Calu3 (cell line): Measurements from ENCODE around the gene NEUROG1. TPM values are rescaled to one million over a fixed set of nuclear protein-coding genes. Genes with fewer than 3 reads are reported as not detected.
A peak's percentile ranks its signal among the peaks of the same experiment; 100 is the strongest.

ENCODE experiments used
- BruUV-seq: library from RNA; stranded (reverse); fragments of 400-500 nt; replicated peaks from 2 replicates; lab custom pipeline; 2021; lab: Mats Ljungman, UMichigan
- CTCF ChIA-PET: fragments of 300-600 bp; sonication (Branson Sonifier 250); formaldehyde crosslinking; loops from one replicate; lab custom pipeline; 2022; ENCODE audit warnings: antibody characterized with exemption; lab: Charles Lee
- DNase-seq: peaks from one replicate; pipeline ENCODE4 v3.0.0; 2022
- H3K27ac Mint-ChIP-seq: one replicate; pipeline ENCODE4 v1.8.0; 2022; ENCODE audit warnings: mixed read lengths; ENCODE audit not compliant: unreplicated experiment
- H3K27me3 Mint-ChIP-seq: one replicate; pipeline ENCODE4 v1.8.0; 2022; ENCODE audit warnings: mixed read lengths; ENCODE audit not compliant: unreplicated experiment
- H3K36me3 Mint-ChIP-seq: one replicate; pipeline ENCODE4 v1.8.0; 2022; ENCODE audit warnings: mild to moderate bottlenecking, moderate library complexity, mixed read lengths; ENCODE audit not compliant: insufficient read depth, unreplicated experiment
- H3K4me1 Mint-ChIP-seq: one replicate; pipeline ENCODE4 v1.8.0; 2022; ENCODE audit warnings: mild to moderate bottlenecking, low read depth, mixed read lengths; ENCODE audit not compliant: unreplicated experiment
- H3K4me3 Mint-ChIP-seq: one replicate; pipeline ENCODE4 v1.8.0; 2022; ENCODE audit warnings: mild to moderate bottlenecking, low read depth, moderate library complexity, mixed read lengths; ENCODE audit not compliant: unreplicated experiment
- H3K9me3 Mint-ChIP-seq: one replicate; pipeline ENCODE4 v1.8.0; 2022; ENCODE audit warnings: low read depth, mixed read lengths; ENCODE audit not compliant: unreplicated experiment
- intact Hi-C: fragments of 100-400 bp; cut with micrococcal nuclease; formaldehyde crosslinking; loops from one replicate; pipeline ENCODE4 v1.10.0; 2022; ENCODE audit not compliant: unreplicated experiment
- total RNA-seq: library from RNA; stranded (reverse); gene quantifications from 2 replicates; pipeline ENCODE4 v1.2.3, GENCODE V29; 2022
- TF ChIP-seq, protein P1 (sequence below): fragments of 200-600 bp; IDR thresholded peaks from one replicate; pipeline ENCODE4 v1.8.0; 2022; ENCODE audit warnings: antibody characterized with exemption; ENCODE audit not compliant: unreplicated experiment

The NEUROG1 gene
- total RNA-seq, 1 experiment from 2014 or later = not detected

DNA sequence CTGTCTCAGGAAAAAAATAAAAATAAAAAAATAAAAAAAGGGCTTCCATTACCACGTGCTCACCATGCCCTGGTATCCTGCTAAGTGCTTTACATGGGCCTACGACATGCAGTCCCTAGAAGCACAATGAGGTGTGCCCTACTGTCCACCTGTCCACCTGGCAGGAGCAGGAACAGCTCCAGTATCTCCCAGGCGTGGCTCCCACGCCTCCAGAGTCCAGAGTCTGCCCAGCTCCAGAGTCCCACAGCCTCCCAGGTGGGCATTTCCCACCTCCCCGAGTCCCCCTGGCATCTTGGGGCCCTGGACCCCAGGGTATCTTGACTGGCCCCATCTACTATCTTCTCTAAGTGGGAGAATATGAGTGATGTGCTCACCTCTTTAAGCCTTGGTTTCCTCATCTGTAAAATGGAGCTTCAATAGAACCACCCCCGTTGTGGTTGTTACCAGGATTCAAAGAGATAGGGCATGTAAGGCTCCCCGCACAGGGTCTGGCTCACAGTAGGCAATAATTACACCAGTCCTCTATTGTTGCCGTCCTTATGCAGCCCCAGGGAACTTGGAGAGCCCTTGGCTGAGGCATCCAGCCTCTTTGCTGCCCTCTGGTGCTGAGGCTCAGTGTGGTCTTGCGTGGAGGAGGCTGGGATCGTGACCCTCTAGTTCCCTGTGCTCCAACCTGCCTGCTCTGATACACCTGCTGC, 34.1 kb upstream of the NEUROG1 start:
- Mint-ChIP-seq H3K4me3 (no peak overlapping the region), H3K9me3 (no peaks in the 10 kb centered on the region)

DNA sequence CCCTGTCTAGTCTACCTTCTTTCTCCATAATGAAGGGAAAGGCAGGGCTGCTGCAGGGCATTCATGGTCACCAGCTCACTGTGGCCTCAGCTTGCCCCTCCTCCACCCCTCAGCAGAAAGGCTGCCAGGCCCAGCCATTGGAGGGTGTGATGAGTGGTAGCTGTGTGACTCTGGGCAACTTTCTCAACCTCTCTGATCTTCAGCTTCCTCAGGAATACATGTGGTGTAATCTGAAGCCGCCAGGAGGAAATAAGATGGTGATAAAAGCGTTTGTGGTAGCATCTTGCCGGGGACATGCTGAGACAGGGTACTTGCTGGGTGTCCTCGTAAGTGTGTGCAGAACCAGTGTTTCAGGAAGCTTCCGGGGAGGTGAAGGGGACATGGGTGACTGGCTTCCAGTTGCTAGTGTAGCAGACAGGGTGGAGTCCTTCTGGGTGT, 33.2 kb upstream of the NEUROG1 start:
- Mint-ChIP-seq H3K4me1 (no peaks in the 10 kb centered on the region), H3K36me3 (no peaks in the 10 kb centered on the region), H3K4me3 (no peak overlapping the region), H3K27me3 (peaks cover 9% of the 10 kb centered on the region), H3K27ac (no peak overlapping the region), H3K9me3 (no peaks in the 10 kb centered on the region)
- CTCF ChIA-PET = interaction anchor here (0.8 to 1.3 kb wide), 2 partner anchors 8 to 18 kb away, joined by 3 read pairs; no protein-coding TSS in a partner anchor
- TF ChIP-seq, protein P1, sequence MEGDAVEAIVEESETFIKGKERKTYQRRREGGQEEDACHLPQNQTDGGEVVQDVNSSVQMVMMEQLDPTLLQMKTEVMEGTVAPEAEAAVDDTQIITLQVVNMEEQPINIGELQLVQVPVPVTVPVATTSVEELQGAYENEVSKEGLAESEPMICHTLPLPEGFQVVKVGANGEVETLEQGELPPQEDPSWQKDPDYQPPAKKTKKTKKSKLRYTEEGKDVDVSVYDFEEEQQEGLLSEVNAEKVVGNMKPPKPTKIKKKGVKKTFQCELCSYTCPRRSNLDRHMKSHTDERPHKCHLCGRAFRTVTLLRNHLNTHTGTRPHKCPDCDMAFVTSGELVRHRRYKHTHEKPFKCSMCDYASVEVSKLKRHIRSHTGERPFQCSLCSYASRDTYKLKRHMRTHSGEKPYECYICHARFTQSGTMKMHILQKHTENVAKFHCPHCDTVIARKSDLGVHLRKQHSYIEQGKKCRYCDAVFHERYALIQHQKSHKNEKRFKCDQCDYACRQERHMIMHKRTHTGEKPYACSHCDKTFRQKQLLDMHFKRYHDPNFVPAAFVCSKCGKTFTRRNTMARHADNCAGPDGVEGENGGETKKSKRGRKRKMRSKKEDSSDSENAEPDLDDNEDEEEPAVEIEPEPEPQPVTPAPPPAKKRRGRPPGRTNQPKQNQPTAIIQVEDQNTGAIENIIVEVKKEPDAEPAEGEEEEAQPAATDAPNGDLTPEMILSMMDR = no peak
- intact Hi-C loops = no loop called here
- no peak for DNase-seq
- BruUV-seq = no TSS peak

More for the DNA sequence above, 34.1 kb upstream of the NEUROG1 start:
- no peak overlapping the region for H3K27ac Mint-ChIP-seq
- H3K27me3 Mint-ChIP-seq = peaks cover 9% of the 10 kb centered on the region
- TF ChIP-seq, protein P1 = peak; percentile 75
- CTCF ChIA-PET = interaction anchor here (0.8 to 1.2 kb wide), 3 partner anchors 9 to 160 kb away, joined by 3 to 5 read pairs (median 3); no protein-coding TSS in a partner anchor
- BruUV-seq = no TSS peak
- H3K36me3 Mint-ChIP-seq = no peaks in the 10 kb centered on the region
- intact Hi-C loops = no loop called here
- peak; percentile 66 for DNase-seq
- no peaks in the 10 kb centered on the region for H3K4me1 Mint-ChIP-seq

DNA sequence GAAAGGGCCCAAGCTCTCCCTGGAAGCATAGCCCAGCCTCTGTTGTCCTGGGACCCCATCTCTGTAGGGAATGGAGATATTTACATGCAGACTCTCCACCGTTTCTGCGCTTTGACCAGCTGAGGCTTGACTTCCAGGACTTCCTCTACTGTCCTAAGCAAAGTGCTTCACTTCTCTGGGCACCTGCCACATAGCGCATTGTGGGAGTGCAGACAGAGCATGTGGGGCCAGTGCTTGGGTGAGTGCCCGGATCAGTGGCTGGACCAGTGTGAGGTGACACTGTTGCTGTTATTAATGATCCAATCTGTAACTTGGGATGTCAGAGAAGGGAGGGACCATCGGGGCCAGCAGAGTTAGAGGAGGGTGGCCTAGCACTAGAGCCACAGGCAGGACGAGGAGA, 32.5 kb upstream of the NEUROG1 start:
- BruUV-seq = no TSS peak
- Mint-ChIP-seq H3K9me3 (no peaks in the 10 kb centered on the region), H3K27ac (no peak overlapping the region), H3K4me3 (no peak overlapping the region), H3K36me3 (no peaks in the 10 kb centered on the region), H3K27me3 (peaks cover 9% of the 10 kb centered on the region), H3K4me1 (no peaks in the 10 kb centered on the region)
- CTCF ChIA-PET = interaction anchor here (0.6 to 3.6 kb wide), 7 partner anchors 9 to 106 kb away, joined by 3 to 43 read pairs (median 7); partner anchors contain the start of gene CXCL14
- intact Hi-C loops = no loop called here
- TF ChIP-seq, protein P1 = no peak
- DNase-seq = no peak

DNA sequence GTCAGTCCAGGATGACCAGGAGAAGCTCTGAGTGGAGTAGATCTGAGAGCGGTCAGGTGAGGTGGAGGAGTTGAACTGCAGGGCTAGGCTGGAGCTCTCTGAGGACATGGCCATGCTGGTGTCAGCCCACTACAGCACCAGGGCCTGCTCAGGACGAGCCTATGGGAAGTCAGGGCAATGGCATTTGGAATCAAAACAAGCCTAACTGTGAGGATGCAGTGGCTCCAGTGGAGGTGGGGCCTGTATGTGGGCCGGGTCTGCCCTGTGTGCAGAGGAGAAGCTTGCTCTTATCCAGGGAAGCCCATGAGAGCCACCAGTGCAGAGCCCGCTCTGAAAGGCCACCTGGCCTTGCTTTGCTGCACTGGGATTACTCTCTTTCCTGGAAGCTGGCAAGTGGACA, 31.9 kb upstream of the NEUROG1 start:
- Mint-ChIP-seq H3K36me3 (no peaks in the 10 kb centered on the region), H3K9me3 (no peaks in the 10 kb centered on the region), H3K4me1 (no peaks in the 10 kb centered on the region), H3K27ac (no peak overlapping the region), H3K4me3 (no peak overlapping the region), H3K27me3 (peaks cover 9% of the 10 kb centered on the region)
- CTCF ChIA-PET = interaction anchor here (0.7 to 3.6 kb wide), 9 partner anchors 10 to 1829 kb away, joined by 3 to 43 read pairs (median 5); partner anchors contain the start of gene CXCL14
- BruUV-seq = no TSS peak
- intact Hi-C loops = no loop called here
- TF ChIP-seq, protein P1 = no peak
- no peak for DNase-seq
